Gastroesophageal sphincter (tissue), 3 donors: ENCODE measurements around the gene ACOX3.

Source experiments
- CTCF ChIP-seq, 4 experiments: fragments of 200-600 bp in 2 of 4; fragments of 450-650 bp in 2 of 4; sonication (generic) in 1 of 4; IDR thresholded peaks; one replicate each; pipeline ENCODE4 v1.5.1; 2017 to 2019; ENCODE audit warnings: antibody characterized with exemption in 4 of 4, mild to moderate bottlenecking in 2 of 4, moderate library complexity in 2 of 4
- EP300 ChIP-seq: sonication (generic); formaldehyde crosslinking; IDR thresholded peaks from one replicate; pipeline ENCODE4 v1.6.1; 2017; ENCODE audit warnings: antibody characterized with exemption, mild to moderate bottlenecking
- POLR2A ChIP-seq, 2 donors: fragments of 450-650 bp; IDR thresholded peaks; one replicate each; pipeline ENCODE4 v1.6.1; 2017; ENCODE audit warnings: antibody characterized with exemption in 2 of 2, mild to moderate bottlenecking in 2 of 2, moderate library complexity in 1 of 2
- POLR2AphosphoS5 ChIP-seq: sonication (generic); formaldehyde crosslinking; IDR thresholded peaks from one replicate; pipeline ENCODE4 v1.6.1; 2017; ENCODE audit warnings: antibody characterized with exemption

GRCh38 chr4:8394061-8394519, 46.4 kb downstream of the ACOX3 start:
- TF ChIP-seq CTCF (IDR thresholded peaks at IDR 0.05) (no peak), POLR2AphosphoS5 (peak; percentile 55), EP300 (no peak), POLR2A (IDR thresholded peaks at IDR 0.05) (no peak)
